Body of pancreas (tissue), 4 donors: ENCODE data around the gene CXCL5.

Experiments used
- CTCF ChIP-seq, 7 experiments: fragments of 450-650 bp in 4 of 7; fragments of 200-600 bp in 3 of 7; sonication (generic) in 3 of 7; IDR thresholded peaks; one replicate each; pipeline ENCODE4 v1.5.1; 2016 to 2019; ENCODE audit warnings: antibody characterized with exemption in 7 of 7
- POLR2A ChIP-seq, 3 donors: fragments of 450-650 bp; IDR thresholded peaks; one replicate each; pipeline ENCODE4 v1.6.1; 2016; ENCODE audit warnings: antibody characterized with exemption in 3 of 3, mild to moderate bottlenecking in 2 of 3

GRCh38 chr4:74032064-74032463 lies 33.6 kb upstream of the CXCL5 start:
- TF ChIP-seq CTCF (IDR thresholded peaks at IDR 0.05) (no peak), POLR2A (IDR thresholded peaks at IDR 0.05) (no peak)
